OCI-M2 (cell line): ENCODE data around the gene ORM2.
"Not testable (repeated sequence)": the region's sequence is repeated elsewhere in the genome, so short reads cannot be mapped to it uniquely, and the experiment has no call there.

Experiments
- DNase-seq: peaks from one replicate; lab custom pipeline; 2025; ENCODE audit not compliant: unreplicated experiment; lab: John Stamatoyannopoulos, UW

ORM2 gene

DNA sequence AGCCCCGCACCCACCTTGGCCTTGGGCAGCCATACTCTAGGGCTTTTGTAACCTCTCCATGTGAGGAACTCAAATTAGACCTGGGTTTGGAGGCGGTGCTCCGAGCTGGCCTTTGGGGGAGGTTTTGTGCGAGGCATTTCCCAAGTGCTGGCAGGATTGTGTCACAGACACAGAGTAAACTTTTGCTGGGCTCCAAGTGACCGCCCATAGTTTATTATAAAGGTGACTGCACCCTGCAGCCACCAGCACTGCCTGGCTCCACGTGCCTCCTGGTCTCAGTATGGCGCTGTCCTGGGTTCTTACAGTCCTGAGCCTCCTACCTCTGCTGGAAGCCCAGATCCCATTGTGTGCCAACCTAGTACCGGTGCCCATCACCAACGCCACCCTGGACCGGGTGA, at the start of gene ORM2:
TSS of gene ORM2 (plus strand) at position 245 of the 398 bp plus-strand sequence. CDS start at position 281, 36 bp downstream.
- DNase-seq = not testable (repeated sequence)

DNA sequence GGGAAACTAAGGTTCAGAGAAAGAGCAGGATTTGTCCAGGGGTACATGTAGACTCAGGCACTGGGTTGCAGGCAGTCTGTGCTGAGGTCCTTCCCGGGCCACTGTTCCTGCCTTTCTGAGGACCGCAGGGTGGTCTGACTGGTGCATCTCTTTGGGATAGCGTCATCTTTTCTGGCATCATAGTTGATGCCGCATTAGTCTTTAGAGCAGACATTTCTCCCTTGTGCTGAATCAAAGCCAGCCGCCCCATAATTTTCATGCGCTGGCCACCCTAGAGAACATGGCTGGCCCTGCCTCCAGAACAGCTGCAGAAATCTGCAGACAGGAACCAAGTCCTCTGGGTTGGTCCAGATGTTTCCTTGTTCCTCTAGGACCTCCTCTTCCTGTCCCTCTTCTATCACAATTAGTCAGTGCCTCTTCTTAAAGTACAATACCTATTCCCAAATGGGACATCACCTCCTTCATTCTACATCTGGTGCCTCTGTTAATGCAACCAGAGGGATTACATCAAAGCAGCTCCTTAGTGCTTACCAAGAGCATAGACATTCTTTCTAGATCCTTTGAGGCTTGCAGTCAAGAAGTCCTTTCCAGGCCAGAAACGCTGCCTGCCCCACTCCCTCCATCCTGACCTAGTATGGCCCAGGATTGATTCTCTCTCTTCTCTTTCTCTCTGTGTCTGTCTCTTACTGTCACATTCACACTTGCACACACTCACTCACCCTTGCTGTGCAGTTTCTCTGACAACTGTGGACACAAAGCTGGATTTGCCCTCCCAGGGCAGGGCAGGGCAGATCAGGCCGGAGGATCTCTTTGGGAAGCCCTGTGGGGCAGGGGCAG, 48.8 kb upstream of the ORM2 start:
- no peak for DNase-seq

DNA sequence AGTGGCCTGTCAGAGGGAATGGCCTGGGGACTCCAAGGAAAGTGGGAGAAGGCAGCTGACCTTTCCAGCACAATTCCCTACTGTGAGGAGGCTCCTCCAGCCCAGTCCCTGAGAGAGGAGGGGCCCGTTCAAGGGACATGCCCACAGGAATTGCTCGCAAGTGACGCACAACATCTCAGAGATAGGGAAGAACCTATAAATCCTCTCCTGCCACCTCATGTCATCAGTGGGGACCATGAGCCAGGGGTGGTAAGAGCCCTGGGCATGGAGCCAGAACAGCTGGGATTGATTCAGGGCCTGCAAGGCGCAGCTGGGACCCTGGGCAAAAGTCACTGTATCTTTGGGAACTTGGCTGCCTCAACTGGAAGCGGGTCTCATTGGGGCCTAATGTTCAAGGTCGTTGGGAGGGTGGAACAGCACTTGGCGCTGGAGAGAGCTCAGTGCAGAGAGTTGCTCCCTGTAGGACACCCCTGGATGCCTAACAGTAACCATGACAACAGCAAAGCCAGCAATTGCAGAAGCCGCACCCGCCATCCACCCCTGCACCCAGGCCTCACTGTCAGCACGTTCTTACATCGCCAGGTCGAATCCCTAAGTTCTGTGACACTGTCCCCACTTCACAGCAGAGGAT, 48.1 kb upstream of the ORM2 start:
- no peak for DNase-seq

DNA sequence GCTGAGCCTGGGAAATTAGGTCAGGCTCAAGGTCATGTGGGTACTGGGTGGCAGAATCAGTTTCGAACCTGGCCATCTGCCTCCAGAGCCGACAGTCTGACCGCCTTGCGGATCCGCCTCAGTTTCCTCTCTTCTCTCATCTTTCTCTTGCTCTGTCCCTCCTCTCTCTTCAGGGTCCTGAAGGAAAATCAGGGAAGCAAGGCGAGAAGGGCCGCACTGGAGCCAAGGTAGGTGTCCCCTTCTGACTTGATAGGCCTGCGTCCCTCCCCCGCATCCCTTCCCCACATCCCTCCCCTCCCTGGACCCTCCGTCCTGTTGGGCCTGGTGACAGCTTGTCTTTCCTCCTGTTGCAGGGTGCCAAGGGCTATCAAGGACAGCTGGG, 47.6 kb upstream of the ORM2 start:
- no peak for DNase-seq

DNA sequence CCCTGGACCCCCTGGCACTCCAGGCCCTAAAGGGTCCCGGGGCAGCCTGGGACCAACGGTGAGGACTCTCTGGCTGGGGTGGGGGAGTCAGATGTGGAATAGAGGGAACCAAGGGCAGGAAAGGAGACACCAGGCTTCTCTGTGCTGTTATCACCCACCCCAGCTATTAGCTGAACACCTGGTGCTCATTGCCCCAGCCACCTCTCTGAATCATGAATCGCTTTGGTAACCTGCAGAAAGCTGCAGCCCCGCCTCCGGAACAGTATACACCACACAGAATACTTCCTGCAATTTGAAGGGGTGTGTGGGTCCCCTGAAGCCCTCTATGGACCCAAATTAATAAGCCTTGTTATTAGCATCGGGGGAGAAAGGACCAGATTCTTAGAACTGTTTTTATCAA, 47.2 kb upstream of the ORM2 start:
- DNase-seq = no peak

DNA sequence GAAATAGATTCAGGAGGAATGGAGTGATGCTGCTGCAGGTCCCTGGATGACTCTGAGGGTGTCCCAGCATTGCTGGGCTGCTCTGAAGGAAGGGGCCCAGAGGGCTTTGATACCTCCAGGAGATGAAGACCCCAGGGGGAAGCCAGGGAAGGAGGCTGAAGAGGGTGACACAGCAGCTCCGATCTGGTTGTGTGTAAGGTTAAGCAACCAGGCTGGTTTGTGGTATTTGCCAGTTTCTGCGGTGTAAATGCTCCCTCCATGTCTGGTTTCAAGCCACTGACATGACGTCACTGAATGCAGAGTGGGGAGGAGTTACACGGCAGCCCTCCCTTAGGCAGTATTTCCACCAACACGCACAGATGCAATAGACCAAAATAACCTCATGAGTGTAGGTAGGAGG, 46.7 kb upstream of the ORM2 start:
- no peak for DNase-seq

DNA sequence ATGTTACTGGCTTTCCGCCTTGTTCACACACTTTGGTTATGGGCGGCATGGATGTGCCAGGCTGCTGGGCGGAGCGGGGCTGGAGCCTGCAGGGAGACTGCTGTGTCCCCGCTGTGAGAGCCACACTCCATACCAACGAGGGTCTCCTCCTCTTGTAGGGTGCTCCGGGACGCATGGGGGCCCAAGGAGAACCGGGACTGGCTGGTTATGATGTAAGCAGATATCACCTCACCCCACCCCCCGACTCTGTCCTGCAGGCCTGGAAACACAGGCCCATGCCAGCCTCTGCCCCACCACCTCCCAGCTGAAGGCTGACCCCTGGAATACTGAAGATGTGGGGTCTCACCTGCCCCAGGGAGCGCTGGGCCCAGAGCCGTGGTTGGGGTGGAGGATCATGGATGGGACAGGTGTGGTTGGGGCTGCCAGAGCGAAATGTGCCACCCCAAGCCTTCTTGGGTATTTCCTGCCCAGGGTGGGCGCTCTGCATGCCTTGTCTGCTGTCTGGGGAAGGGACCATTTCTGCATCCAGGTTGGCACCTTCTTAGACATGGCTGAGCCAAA, 46.0 kb upstream of the ORM2 start:
- no peak for DNase-seq

DNA sequence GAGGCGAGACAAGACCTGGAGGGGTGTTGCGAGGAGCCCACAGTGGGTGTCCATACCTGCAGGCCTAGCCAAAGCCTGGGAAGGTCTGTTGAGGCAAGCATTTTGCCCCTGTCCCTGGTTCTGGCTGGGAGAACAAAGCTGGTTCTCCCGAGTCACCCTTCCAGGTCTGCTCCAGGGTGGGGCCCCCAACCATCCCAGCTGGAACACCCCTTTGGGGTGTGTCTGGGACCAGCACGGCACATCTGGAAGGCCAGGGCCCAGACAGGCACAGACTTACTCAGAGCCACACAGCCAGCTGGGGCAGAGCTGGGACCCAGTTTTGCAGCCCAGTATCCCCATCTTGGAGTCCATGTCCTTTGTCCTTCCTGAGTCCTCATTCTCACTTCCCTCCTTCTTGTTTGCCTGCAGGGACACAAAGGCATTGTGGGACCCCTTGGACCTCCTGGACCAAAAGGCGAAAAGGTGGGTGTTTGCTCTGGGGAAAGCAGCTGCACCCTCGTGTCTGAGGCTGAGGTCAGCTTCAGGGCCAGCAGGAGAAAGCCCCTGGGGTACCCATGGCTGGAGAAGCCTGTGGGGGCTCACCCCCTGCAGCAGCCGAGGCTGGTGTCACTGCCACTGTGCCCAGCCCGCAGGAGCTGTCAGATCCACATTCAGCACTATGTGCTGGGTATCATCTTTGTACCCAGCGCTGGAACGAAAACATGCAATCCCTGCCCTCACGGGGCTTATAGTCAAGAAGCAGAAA, 45.2 kb upstream of the ORM2 start:
- DNase-seq = no peak

DNA sequence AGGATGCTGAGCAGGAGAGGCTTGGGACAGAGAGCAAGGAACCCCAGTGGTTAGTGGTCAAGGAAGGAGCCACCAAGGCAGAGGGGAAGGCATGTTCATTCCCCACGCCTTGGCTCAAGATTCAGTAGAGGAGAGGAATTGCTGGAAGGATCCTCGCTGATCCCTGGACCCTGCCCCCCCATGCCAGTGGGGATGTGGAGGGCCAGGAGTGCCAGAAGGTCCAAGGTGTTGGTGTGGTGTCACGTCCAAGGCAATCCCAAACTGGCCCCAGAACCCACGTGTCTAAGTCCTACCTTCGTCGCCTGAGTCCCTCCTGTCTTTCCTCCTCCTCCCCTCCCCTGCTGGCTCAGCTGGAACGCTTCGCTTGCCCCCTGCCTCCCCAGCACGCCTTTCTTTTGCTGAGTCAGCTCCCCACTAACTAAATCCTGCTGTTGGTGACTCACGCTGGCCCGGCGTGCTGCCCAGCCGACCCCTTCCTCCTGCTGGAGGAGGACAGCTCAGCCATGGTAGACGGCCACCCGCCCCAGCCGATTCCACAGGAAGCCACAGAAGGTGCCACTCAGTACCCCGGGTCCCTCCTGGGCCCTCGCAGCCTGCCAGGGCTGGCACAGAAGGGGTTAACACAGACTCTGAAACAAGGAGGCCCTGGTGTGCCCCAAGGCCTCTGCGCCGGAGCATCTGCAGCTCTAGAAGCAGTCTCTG, 44.4 kb upstream of the ORM2 start:
- no peak for DNase-seq

DNA sequence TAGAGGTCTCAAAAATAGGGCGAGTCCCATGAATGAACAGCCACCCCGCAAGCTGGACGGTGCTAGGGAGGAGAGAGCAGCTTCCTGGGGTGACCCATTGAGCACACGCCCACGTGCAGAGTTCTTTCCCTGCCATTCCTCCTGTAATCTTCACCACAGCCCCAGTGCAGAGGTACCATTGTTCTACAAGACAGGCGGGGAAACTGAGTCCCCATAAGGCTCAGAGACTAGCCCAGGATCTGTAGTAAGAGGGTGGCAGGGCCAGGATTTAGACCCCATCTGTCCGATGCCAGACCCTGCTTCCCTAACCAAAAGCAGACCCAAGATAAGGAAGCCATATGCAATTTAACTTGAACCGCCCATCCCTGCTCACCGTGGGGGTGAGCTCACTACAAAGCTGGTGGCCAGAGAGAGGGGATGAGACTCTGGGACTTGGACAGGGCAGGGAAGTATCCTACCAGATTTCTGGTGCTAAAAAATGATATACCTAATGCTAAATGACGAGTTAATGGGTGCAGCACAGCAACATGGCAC, 43.5 kb upstream of the ORM2 start:
- DNase-seq = no peak

DNA sequence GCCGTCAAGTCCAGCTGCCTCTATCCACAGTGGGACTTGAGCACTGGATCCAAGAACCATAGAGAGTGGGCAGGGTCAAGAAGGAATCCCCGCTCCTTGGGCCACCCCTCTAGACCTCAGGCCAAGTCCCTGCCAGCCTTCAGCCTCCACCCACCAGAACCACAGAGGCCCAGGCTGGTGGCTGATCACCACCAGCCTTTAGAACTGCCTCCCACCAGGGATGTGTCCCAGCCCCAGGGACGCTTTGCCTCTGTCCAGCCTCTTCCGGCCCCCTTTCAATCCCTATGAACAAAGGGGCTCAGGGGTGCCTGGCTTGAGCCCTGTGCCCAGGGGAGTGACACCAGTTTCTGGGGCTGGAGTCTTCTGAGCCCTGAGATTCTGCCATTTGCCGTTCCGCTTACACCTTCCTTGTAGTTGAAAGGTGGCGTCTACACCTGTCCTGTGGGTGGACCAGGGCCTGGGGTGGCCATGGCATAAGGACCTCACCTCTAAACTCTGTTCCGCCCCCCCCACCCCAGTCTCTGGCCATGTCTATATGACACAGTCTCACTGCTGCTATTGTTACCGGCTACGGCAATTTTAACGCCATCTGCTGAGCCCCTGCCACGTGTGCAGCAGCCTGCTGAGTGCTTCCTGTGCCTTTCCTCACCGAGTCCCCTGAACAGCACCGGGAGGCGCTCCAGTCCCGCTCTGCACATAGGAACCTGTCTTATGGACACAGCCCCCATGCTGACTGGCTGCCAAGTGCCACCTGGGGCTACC, 42.5 kb upstream of the ORM2 start:
- no peak for DNase-seq

DNA sequence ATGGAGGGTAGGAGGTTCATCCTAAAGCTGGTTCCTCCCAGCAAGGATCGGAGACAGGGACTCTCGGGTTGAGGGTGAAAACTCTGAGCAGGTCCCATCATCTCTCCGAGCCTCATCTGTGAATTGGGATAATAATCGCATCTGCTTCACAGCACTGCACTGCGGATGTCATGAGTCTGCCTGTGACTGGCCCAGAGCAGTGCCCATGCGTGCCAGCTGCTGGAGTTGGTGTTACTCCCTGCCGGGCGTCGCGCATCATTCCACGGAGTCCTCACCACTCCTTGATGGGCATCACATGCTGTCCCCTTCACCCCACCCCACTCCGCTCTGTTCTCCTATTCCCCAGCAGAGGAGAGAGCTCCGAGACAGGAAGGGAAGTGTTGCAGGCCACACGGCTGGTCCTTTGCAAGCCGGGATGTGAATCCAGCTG, 41.9 kb upstream of the ORM2 start:
- DNase-seq = no peak

DNA sequence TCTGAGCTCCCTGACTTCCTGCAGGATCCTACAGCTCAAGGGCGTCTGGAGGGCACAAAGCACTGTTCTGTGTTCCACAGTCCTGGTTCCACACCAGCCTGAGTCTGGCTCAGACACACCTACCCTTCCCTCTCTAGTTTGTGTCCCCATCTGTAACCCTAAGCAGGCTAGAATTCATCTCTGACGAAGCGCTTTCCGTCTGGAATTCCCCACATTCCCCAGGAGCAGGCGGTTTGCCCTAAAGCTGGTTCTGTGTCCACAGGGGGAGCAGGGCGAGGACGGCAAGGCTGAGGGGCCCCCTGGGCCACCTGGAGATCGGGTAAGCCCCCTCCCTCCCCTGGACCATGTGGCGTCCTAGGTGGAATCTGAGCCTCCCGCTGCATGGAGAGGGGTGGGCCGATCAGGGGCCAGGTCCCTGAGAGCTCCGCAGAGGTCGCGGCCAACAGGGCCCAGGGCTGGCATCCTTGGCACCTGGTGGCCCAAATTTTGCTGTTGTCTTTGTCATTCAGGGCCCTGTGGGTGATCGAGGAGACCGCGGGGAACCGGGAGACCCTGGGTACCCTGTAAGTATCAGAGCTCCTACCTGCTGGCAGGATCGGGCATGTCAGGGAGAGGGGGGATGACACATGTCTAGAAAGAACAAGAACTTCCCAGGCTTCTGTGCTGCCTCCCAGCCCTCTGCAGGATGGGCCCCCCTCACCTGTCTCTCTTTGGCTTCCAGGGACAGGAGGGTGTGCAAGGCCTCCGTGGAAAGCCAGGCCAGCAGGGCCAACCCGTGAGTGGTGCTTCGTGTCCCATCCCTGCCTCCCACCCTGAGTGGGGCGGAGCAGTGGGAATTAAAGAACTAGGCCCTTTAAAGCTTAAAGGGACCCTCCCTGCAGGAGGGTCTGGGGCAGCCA, 41.2 kb upstream of the ORM2 start:
- no peak for DNase-seq

DNA sequence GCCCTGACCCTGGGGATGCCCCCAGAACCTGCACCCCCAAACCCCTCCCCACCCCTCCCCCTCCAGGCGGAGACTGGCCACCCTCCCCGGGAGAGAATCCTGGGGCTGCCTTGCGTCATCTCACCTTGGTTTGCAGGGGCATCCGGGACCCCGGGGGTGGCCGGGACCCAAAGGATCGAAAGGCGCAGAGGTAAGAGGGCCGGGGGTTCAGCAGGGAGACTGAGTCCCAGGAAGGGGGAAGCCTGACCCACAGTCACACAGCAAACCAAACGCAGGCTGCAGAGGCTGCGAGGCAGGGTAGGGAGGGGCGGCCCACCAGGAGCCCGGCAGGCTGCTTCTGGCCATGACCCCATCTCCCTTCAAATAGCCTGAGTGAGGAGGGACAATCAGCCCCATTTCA, 40.6 kb upstream of the ORM2 start:
- DNase-seq = no peak

DNA sequence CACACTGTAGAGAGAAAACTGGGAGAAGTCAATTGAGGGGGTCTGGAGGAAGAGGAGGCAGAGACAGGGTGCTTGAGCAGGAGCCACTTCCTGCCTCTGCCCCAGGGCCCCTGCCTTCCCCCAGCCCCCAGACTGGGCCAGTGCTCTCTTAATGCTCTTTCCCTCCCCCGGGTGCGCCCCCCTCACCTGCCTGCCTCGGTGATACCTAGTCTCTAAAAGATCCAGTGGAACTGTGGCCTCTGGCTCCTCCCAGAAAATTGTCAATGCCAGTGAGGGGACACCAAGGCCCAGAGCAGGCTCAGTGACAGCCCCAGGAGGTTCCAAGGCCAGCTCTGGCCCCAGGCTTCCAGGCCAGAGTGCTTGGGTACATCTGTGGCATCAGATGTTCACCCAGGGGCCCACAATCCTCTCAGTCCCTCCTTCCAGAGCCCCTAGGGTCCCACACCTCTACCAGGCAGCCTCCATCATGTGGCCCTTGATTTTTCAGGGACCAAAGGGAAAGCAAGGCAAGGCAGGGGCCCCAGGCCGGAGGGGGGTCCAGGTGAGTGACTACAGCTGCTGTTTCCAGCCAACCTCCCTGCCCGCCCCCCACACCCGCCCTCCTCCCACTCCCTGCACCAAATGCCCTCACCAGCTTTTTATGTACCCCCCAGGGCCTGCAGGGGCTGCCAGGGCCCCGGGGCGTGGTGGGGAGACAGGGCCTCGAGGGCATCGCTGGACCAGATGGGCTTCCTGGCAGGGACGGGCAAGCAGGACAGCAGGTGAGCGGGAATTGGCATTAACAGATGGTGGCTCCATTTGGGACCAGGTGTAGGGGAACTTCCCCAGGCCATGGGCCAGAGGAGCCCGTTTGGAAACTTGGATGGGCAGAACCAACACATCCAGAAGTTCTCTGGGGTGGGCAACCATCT, 39.8 kb upstream of the ORM2 start:
- no peak for DNase-seq

DNA sequence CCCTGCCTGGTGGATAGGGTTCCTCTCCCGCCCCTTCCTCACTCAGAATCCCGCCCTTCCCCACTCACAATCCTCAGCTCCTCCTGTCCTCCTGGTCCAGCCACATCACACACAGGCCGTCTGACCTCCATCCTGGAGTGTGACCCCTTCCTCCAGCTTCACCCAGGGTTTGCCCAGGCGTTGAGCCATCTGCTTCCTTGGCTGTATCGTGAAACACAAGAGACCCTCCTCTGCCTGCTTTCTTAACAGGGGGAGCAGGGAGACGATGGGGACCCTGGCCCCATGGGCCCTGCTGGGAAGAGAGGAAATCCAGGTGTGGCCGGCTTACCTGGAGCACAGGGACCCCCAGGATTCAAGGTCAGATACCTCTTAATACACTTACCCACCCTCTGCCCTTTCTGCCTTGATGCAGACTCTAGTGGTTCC, 39.1 kb upstream of the ORM2 start:
- DNase-seq = no peak

DNA sequence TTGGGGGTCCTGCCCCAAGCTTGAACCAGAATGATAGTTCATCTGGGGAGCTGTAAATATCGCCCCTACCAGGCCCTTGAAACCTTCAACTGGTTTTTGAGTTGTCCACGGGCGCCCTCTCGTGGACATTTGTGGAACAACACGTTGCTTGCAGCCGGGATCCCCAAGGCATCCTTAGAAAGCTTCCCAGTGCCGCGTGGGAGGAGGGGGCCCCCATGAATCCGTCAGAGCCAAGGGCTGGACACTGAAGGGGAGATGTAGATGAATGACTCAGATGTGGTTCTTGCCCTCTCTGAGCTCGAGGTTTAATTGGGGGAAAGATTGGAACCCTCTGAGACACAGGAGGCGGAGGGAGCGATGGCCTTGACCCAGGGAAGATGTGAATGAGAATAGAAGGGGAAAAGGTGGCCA, 38.6 kb upstream of the ORM2 start:
- no peak for DNase-seq
